Activated CD8-positive, alpha-beta memory T cell treated with anti-CD3 and anti-CD28 coated beads, Interleukin-2, amount 10 ng/mL, durations not matched to agents 7 days and 5 days (primary cell): ENCODE measurements around the gene ZNF101. TPM values are rescaled to one million over a fixed set of nuclear protein-coding genes. Genes with fewer than 3 reads are reported as not detected.
"Not testable (repeated sequence)": the region's sequence is repeated elsewhere in the genome, so short reads cannot be mapped to it uniquely, and the experiment has no call there.

Experiments
- ATAC-seq: fragments of 150-1000 bp; cut with Tn5 transposase; one replicate; pipeline ENCODE4 v1.10.0; 2021; ENCODE audit warnings: moderate library complexity
- CTCF ChIA-PET: fragments of 350-600 bp; sonication (Branson Sonifier 250); formaldehyde crosslinking; loops from one replicate; lab custom pipeline; 2021; ENCODE audit warnings: antibody characterized with exemption; lab: Charles Lee
- DNase-seq: peaks from one replicate; pipeline ENCODE4 v3.0.0-alpha.2; 2020
- H3K27ac Mint-ChIP-seq: one replicate; pipeline ENCODE4 v1.8.0; 2021; ENCODE audit warnings: mild to moderate bottlenecking, mixed read lengths
- H3K27me3 Mint-ChIP-seq: one replicate; pipeline ENCODE4 v1.8.0; 2021; ENCODE audit warnings: mixed read lengths
- H3K36me3 Mint-ChIP-seq: one replicate; pipeline ENCODE4 v1.8.0; 2021; ENCODE audit warnings: mild to moderate bottlenecking, mixed read lengths
- H3K4me1 Mint-ChIP-seq: one replicate; pipeline ENCODE4 v1.8.0; 2021; ENCODE audit warnings: mixed read lengths
- H3K4me3 Mint-ChIP-seq: one replicate; pipeline ENCODE4 v1.8.0; 2021; ENCODE audit warnings: mild to moderate bottlenecking, moderate library complexity, mixed read lengths
- H3K9me3 Mint-ChIP-seq: one replicate; pipeline ENCODE4 v1.8.0; 2022; ENCODE audit warnings: low read depth, mixed read lengths
- total RNA-seq, 2 experiments: library from RNA; stranded (reverse); gene quantifications; one replicate each; pipeline ENCODE4 v1.2.3, GENCODE V29; 2021

ZNF101 gene
- total RNA-seq, 2 experiments from 2014 or later, result 75.0 to 93.7 TPM

- Mint-ChIP-seq H3K27ac (no peak overlapping the region), H3K27me3 (no peaks in the 10 kb centered on the region), H3K36me3 (peaks cover 96% of the 10 kb centered on the region), H3K4me1 (peaks cover 9% of the 10 kb centered on the region), H3K4me3 (no peak overlapping the region), H3K9me3 (peaks cover 59% of the 10 kb centered on the region)
- ATAC-seq (no peak), DNase-seq (peak; percentile 32)
- CTCF ChIA-PET, result no interaction called here
These were observed 10.8 kb downstream of the ZNF101 start for GRCh38 chr19:19679176-19680073.

- H3K4me1 Mint-ChIP-seq, ATAC-seq, H3K4me3 Mint-ChIP-seq, H3K27me3 Mint-ChIP-seq, H3K27ac Mint-ChIP-seq, CTCF ChIA-PET: not testable (repeated sequence)
- DNase-seq, result peak; percentile 33
- peaks cover 28% of the 10 kb centered on the region for H3K9me3 Mint-ChIP-seq
- peaks cover 52% of the 10 kb centered on the region for H3K36me3 Mint-ChIP-seq
These were observed 17.5 kb downstream of the ZNF101 start for GRCh38 chr19:19686119-19686518.

GRCh38 chr19:19686580-19686979 lies 17.9 kb downstream of the ZNF101 start:
- Mint-ChIP-seq H3K27ac (no peak overlapping the region), H3K4me3 (no peak overlapping the region), H3K27me3 (no peaks in the 10 kb centered on the region), H3K4me1 (no peaks in the 10 kb centered on the region), H3K36me3 (peaks cover 49% of the 10 kb centered on the region), H3K9me3 (peaks cover 25% of the 10 kb centered on the region)
- no peak for DNase-seq
- ATAC-seq, result no peak
- CTCF ChIA-PET, result no interaction called here

- DNase-seq, result no peak
- Mint-ChIP-seq H3K27ac (no peak overlapping the region), H3K36me3 (peaks cover 48% of the 10 kb centered on the region)
These were observed 18.5 kb downstream of the ZNF101 start for GRCh38 chr19:19687090-19687489.

GRCh38 chr19:19689023-19689422 lies 20.4 kb downstream of the ZNF101 start:
- H3K27ac Mint-ChIP-seq, DNase-seq, H3K27me3 Mint-ChIP-seq, H3K4me1 Mint-ChIP-seq, CTCF ChIA-PET, ATAC-seq, H3K4me3 Mint-ChIP-seq: not testable (repeated sequence)
- Mint-ChIP-seq H3K9me3 (peaks cover 17% of the 10 kb centered on the region), H3K36me3 (peaks cover 31% of the 10 kb centered on the region)

More at GRCh38 chr19:19687090-19687489, 18.5 kb downstream of the ZNF101 start:
- ATAC-seq, result no peak
- Mint-ChIP-seq H3K27me3 (no peaks in the 10 kb centered on the region), H3K9me3 (peaks cover 28% of the 10 kb centered on the region), H3K4me1 (no peaks in the 10 kb centered on the region), H3K4me3 (no peak overlapping the region)
- CTCF ChIA-PET, result no interaction called here

GRCh38 chr19:19691683-19692082 lies 23.0 kb downstream of the ZNF101 start:
- Mint-ChIP-seq H3K4me1 (no peaks in the 10 kb centered on the region), H3K9me3 (peaks cover 19% of the 10 kb centered on the region), H3K4me3 (no peak overlapping the region), H3K27ac (no peak overlapping the region), H3K27me3 (no peaks in the 10 kb centered on the region), H3K36me3 (peaks cover 23% of the 10 kb centered on the region)
- CTCF ChIA-PET, result no interaction called here
- no peak for DNase-seq
- ATAC-seq, result no peak

- no peak for DNase-seq
- no peak for ATAC-seq
- peaks cover 18% of the 10 kb centered on the region for H3K9me3 Mint-ChIP-seq
- H3K4me3 Mint-ChIP-seq, result no peak overlapping the region
- no peak overlapping the region for H3K27ac Mint-ChIP-seq
- H3K4me1 Mint-ChIP-seq, result no peaks in the 10 kb centered on the region
- H3K36me3 Mint-ChIP-seq, result peaks cover 11% of the 10 kb centered on the region
- H3K27me3 Mint-ChIP-seq, result no peaks in the 10 kb centered on the region
- CTCF ChIA-PET, result no interaction called here
These were observed 27.7 kb downstream of the ZNF101 start for GRCh38 chr19:19696386-19696785.

- no peaks in the 10 kb centered on the region for H3K4me1 Mint-ChIP-seq
- no peak for ATAC-seq
These were observed 28.9 kb downstream of the ZNF101 start for GRCh38 chr19:19697589-19697988.

GRCh38 chr19:19700493-19700892 lies 31.9 kb downstream of the ZNF101 start:
- CTCF ChIA-PET, ATAC-seq: not testable (repeated sequence)

More at GRCh38 chr19:19697589-19697988, 28.9 kb downstream of the ZNF101 start:
- H3K27ac Mint-ChIP-seq, result no peak overlapping the region
- DNase-seq, result no peak
- peaks cover 13% of the 10 kb centered on the region for H3K9me3 Mint-ChIP-seq
- no peak overlapping the region for H3K4me3 Mint-ChIP-seq
- CTCF ChIA-PET, result no interaction called here
- no peaks in the 10 kb centered on the region for H3K27me3 Mint-ChIP-seq
- peaks cover 7% of the 10 kb centered on the region for H3K36me3 Mint-ChIP-seq

GRCh38 chr19:19704836-19705235 lies 36.2 kb downstream of the ZNF101 start:
- peaks cover 41% of the 10 kb centered on the region for H3K36me3 Mint-ChIP-seq
- H3K4me1 Mint-ChIP-seq, result no peaks in the 10 kb centered on the region
- DNase-seq, result no peak
- H3K9me3 Mint-ChIP-seq, result peaks cover 39% of the 10 kb centered on the region
- H3K4me3 Mint-ChIP-seq, result no peak overlapping the region
- H3K27ac Mint-ChIP-seq, result no peak overlapping the region
- no peaks in the 10 kb centered on the region for H3K27me3 Mint-ChIP-seq
- no peak for ATAC-seq
- CTCF ChIA-PET, result no interaction called here

More at GRCh38 chr19:19700493-19700892, 31.9 kb downstream of the ZNF101 start:
- H3K27me3 Mint-ChIP-seq, DNase-seq, H3K27ac Mint-ChIP-seq, H3K4me1 Mint-ChIP-seq, H3K4me3 Mint-ChIP-seq: not testable (repeated sequence)
- peaks cover 21% of the 10 kb centered on the region for H3K9me3 Mint-ChIP-seq
- peaks cover 22% of the 10 kb centered on the region for H3K36me3 Mint-ChIP-seq

GRCh38 chr19:19710506-19710905 lies 41.9 kb downstream of the ZNF101 start:
- peaks cover 47% of the 10 kb centered on the region for H3K9me3 Mint-ChIP-seq
- H3K27me3 Mint-ChIP-seq, result no peaks in the 10 kb centered on the region
- CTCF ChIA-PET, result no interaction called here
- H3K4me3 Mint-ChIP-seq, result no peak overlapping the region
- ATAC-seq (no peak), DNase-seq (no peak)
- H3K36me3 Mint-ChIP-seq, result peaks cover 78% of the 10 kb centered on the region
- no peaks in the 10 kb centered on the region for H3K4me1 Mint-ChIP-seq
- H3K27ac Mint-ChIP-seq, result no peak overlapping the region

- DNase-seq (no peak), ATAC-seq (no peak)
- Mint-ChIP-seq H3K4me1 (no peaks in the 10 kb centered on the region), H3K9me3 (peaks cover 46% of the 10 kb centered on the region), H3K27ac (no peak overlapping the region), H3K36me3 (peaks cover 82% of the 10 kb centered on the region), H3K4me3 (no peak overlapping the region), H3K27me3 (no peaks in the 10 kb centered on the region)
- CTCF ChIA-PET, result no interaction called here
These were observed 42.8 kb downstream of the ZNF101 start for GRCh38 chr19:19711306-19711933.

- no peaks in the 10 kb centered on the region for H3K4me1 Mint-ChIP-seq
- H3K27me3 Mint-ChIP-seq, result no peaks in the 10 kb centered on the region
- peaks cover 49% of the 10 kb centered on the region for H3K9me3 Mint-ChIP-seq
- CTCF ChIA-PET, result no interaction called here
- H3K27ac Mint-ChIP-seq, result no peak overlapping the region
- ATAC-seq (no peak), DNase-seq (no peak)
- peaks cover 87% of the 10 kb centered on the region for H3K36me3 Mint-ChIP-seq
- no peak overlapping the region for H3K4me3 Mint-ChIP-seq
These were observed 43.5 kb downstream of the ZNF101 start for GRCh38 chr19:19711934-19712828.
